HG02571 (cell line): ENCODE data around the gene UQCC2.

Source experiments
- ATAC-seq: cut with Tn5 transposase; IDR thresholded peaks from one replicate; pipeline ENCODE4 v1.9.1; 2021; ENCODE audit warnings: mild to moderate bottlenecking, moderate library complexity; ENCODE audit not compliant: unreplicated experiment

UQCC2 gene

GRCh38 chr6:33744001-33744848, 32.7 kb upstream of the UQCC2 start:
- no peak for ATAC-seq

- no peak for ATAC-seq
Observed at GRCh38 chr6:33742837-33743236, 31.3 kb upstream of the UQCC2 start.

- no peak for ATAC-seq
Observed at GRCh38 chr6:33742092-33742491, 30.6 kb upstream of the UQCC2 start.

- ATAC-seq: no peak
Observed at GRCh38 chr6:33740794-33741193, 29.3 kb upstream of the UQCC2 start.

DNA sequence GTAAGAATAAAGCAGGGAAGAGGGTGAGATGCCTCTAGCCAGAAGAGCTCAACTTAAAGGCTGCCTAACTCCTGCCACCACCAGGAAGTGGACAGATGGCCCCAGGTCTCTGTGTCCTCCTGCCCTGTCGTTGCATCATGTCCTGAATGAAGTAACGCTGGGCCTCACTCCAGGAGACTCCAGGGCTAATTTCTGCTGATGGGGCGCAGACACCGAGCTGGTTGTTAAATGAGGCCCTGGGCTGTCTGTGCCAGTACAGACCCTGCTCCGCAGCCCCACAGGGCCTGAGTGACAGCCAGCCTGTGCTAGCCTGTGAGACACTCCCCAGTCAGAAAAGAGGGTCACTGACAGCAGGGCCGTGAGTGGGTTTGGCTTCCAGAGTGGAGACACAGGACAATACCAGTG, 28.7 kb upstream of the UQCC2 start:
- ATAC-seq: no peak

DNA sequence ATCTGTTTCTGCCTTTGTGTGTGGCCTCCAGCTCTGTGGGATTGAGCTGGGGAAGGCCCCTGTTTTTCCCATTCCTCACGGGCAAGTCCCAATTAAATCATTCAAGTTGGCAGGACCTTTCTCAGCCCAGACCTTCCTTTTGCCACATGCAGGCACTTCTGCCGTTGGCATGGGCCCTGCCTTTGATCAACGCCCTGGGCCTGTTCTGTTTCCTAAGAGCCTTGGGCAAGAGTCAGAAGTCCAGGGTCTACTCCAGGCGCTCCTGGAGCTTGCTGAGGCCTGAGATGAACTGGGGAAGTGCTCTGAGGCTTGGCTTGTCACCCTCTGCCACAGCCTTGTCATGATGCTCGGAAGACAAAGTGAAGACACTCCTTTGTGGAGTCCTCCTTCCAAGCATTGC, 28.1 kb upstream of the UQCC2 start:
- no peak for ATAC-seq

DNA sequence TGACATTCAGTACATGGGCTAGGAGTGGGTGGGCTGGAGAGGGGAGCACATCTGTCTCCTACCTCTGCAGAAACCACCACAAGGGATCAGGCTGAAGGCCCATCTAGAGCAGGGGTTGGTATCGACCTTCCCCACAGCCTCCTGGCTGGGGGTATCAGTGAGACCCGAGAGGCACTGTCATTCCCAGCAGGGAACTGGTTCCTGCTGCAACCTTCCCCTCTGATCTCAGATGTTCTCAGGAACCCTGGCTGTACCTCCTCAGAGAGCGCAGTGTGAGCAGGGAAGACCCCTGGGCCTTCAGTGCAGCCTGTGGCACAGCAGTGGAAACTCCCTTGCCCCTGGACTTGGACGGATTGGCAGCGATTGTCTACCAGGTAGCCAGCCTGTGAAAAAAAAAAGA, 27.4 kb upstream of the UQCC2 start:
- ATAC-seq: no peak

GRCh38 chr6:33738153-33738552, 26.7 kb upstream of the UQCC2 start:
- no peak for ATAC-seq

DNA sequence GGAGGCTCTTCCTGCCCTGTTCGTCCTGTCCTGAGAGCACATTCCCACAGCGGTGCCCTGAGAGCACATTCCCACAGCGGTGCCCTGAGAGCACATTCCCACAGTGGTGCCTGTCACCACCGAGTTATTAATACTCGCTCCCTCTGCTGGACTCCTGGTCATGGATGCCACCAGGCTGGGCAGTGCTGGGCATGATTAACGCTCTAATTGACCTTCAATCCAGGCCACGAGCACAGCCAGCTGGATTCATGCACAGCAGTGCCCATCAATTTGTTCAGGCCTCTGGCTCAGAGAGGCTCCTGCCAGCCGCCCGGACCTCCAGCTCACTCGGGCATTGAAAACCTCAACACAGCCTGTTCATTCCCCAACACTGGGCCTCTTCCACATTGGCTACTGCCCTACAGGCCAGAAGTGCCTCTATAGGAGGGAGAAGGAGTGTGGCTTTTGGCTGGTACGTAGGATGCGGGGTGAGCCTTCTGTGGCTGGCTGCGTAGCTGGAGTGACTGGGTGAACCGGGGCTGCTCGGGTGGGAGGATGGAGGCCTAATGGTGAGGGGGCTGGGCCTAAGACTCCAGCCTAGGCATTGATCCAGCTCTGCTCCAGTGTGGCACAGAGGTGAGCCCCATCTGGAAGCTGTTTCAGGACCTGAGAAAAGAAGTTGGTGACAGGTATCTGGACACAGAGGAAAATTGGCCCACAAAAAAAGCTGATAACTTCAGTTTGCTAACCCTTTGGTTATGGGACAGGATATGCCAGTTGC, 25.9 kb upstream of the UQCC2 start:
- ATAC-seq: no peak

DNA sequence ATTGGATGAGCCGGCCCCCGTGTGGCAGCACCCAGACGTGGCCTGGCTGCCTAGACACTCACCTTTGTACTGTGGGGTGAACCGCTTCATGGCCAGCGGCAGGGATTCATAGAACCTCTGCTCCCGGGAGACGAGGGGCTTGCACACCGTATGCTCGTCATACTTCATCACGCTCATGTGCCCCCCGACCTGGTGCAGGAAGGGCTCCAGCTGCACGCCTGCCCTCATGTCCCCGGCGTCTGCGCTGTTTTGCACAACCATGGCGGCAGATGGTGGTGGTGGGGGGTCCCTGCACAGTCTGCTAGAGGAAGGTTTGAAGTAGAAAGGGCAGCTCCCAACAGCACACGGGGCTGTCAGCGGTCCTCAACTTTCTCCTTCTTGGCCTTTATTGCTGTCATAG, 23.7 kb upstream of the UQCC2 start:
- no peak for ATAC-seq

DNA sequence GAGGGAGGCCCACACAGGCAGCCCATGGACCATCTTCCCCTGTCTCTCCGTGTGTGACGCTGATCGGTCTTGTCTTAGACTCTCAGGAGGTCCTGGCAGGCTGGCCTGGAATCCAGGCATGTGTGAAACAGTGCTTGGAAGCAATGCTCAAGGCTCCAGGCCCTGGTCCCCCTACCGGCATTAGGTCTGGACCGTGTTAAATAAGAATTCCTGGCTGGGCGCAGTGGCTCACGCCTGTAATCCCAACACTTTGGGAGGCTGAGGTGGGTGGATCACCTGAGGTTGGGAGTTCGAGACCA, 22.2 kb upstream of the UQCC2 start:
- no peak for ATAC-seq

DNA sequence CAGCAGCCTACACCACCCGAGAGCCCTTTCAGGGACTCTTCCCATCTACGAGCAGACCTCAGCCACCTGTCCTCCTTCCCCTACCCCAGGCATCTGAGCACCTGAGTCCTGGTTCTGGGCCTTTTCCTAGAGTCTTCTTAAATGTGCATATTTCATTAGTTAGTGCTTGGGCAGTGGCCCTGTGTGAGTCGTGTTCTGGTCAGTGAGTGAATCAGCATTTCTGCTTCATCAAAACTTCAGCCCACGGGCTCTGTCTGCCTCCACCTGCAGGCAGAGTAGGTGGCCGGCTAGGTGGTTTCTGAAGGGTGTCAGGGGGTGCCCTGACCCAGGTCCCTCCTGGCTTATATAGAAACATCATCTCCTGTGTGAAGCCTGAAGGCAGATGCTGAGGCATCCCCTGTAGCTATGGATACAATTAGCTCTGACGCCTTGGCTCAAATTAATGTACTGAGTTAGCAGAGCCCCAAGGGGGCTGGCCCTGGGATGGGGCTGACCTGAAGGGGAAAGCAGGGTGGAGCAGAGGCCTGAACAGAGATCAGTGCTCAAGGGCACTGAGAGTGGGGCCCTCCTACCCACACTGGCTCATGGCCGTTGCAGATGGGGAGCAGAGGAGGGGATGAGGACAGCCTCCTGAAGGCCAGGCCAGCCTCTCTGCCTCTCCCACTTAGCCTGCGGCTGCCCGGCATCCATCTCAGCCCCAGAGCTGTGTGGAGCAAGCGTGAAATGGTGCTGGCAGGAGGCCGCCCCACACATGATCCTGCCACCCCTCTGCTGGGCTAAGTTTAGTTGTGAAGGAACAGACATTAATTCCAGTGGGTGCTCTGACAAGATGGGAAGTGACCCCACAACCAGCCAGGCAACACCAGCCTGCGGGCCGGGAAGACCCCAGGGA, 21.6 kb upstream of the UQCC2 start:
- no peak for ATAC-seq

DNA sequence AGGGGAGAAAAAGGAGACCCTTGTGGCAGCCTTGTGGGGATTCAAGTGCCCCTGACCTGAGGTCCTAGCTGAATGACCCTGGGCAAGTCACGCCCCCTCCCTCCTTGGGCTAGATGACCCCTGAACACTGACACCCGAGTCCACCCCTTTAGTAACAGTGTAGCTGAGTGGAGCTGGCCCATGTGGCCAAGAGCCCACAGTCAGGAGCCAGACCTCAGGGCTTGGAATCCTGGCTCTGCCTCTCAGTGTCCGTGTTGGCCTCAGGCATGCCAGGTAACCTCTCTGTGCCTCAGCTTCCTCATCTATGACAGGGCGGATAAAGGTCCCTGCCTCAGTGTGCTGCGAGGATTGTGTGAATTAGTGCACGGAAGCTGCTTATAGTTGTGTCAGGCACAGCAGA, 20.9 kb upstream of the UQCC2 start:
- ATAC-seq: no peak

- ATAC-seq: no peak
Observed at GRCh38 chr6:33731751-33732282, 20.3 kb upstream of the UQCC2 start.

- ATAC-seq: no peak
Observed at GRCh38 chr6:33731035-33731434, 19.5 kb upstream of the UQCC2 start.

DNA sequence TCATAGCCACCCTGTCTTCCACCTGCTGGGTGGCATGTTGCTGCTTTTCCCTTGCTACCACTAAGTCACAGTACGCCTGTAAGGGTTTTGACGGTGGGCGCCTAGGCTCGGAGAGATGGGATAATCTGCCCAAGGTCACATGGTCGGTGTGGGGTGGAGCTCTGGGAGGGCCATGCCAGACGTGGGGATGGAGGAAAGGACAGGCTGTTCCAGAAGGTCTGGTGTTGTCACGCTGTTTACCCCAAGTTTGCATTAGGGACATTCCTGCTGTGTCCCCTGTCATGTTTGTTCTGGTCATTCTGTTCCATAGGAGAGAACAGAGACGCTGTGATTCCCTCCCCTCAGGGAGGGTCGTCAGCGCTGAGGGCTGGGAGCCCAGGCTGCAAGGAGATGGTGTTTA, 19.1 kb upstream of the UQCC2 start:
- ATAC-seq: no peak

DNA sequence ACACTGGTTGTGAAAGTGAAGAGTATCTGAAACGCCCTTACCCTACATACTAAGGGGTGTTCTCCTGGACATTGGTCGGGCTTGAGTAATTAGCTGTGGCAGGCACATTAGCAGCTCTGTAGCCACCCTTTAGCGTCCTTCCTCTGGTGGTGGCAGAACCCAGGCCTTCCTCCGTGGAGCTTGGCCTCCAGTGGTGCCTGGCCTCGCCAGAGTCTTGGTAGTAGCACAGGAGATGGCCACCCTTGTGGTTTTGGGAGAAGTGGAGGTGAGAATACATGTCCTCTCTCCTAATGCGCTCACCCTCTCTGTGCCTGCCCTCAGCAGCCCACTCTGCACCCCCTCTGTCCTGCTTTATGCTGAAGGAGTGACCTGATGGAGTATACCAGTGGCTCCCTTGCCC, 17.6 kb upstream of the UQCC2 start:
- ATAC-seq: no peak

DNA sequence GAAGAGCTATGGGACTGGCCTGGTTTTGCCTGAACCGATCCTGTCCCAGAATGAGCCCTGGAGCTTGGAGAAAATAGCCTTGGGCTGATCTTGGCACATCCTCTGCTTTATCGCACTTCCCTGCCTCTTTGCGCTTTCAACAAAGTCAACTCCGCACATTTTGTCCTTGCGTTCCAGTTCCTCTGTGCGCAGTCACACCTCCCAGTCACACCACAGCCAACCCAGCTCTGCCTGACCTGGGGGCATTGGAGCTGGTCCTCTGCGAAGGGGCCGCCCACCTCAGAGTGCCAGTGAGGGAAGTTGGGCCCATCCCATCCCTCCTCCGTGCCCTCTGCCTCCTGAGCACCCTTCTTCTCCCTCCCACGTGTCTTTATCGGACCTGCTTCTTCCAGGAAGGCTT, 16.9 kb upstream of the UQCC2 start:
- no peak for ATAC-seq

- ATAC-seq: no peak
Observed at GRCh38 chr6:33727932-33728331, 16.4 kb upstream of the UQCC2 start.

- ATAC-seq: no peak
Observed at GRCh38 chr6:33727126-33727525, 15.6 kb upstream of the UQCC2 start.

DNA sequence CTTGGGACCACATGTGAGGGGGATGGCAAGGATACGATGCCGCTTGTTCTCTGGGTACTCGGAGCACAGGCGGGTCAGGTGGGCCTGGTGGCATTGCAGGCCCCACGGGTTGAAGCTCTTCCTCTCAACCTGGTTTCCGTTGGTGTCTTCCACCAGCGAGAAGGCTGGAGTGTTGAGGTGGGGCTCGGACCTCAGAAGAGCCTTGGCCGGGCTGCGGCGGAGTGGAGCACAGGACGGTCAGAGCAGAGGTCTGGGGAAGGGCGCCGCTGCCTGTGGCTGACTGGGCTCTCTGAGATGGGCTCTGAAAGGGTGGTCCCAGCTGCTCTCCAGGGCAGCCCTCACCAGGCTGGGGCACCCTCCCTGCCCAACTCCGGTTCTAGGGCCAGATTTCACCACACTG, 15.2 kb upstream of the UQCC2 start:
- no peak for ATAC-seq
